Lung (tissue), 12 donors: ENCODE measurements around the gene KNG1. TPM values are rescaled to one million over a fixed set of nuclear protein-coding genes. Genes with fewer than 3 reads are reported as not detected.

Experiments
- ATAC-seq: fragments of 200-7000 bp; cut with Tn5 transposase; one replicate; pipeline ENCODE4 v1.9.1; 2020; ENCODE audit warnings: moderate number of reproducible peaks; ENCODE audit not compliant: insufficient read depth, low FRiP score
- DNase-seq, 3 donors: peaks; one replicate each; pipeline ENCODE4 v3.0.0-alpha.2; 2013 to 2017
- H3K27ac ChIP-seq, 2 donors: one replicate each; pipeline ENCODE4 v1.5.1; 2013; ENCODE audit warnings: mild to moderate bottlenecking in 2 of 2, moderate library complexity in 2 of 2, control low read depth in 1 of 2, inconsistent platforms in 1 of 2, low read depth in 1 of 2, low read length in 1 of 2
- H3K27me3 ChIP-seq, 3 donors: one replicate each; pipeline ENCODE4 v1.5.1; 2013; ENCODE audit warnings: low read length in 2 of 3; ENCODE audit not compliant: control insufficient read depth in 3 of 3, insufficient read depth in 3 of 3
- H3K36me3 ChIP-seq, 4 donors: one replicate each; pipeline ENCODE4 v1.5.1; 2013; ENCODE audit warnings: low read length in 4 of 4, mild to moderate bottlenecking in 1 of 4, moderate library complexity in 1 of 4; ENCODE audit not compliant: control insufficient read depth in 4 of 4, insufficient read depth in 4 of 4
- H3K4me1 ChIP-seq, 5 donors: one replicate each; pipeline ENCODE4 v1.5.1; 2013; ENCODE audit warnings: low read length in 5 of 5, mild to moderate bottlenecking in 2 of 5, moderate library complexity in 1 of 5; ENCODE audit not compliant: control insufficient read depth in 5 of 5, insufficient read depth in 5 of 5
- H3K4me3 ChIP-seq: one replicate; pipeline ENCODE4 v1.5.1; 2013; ENCODE audit warnings: mild to moderate bottlenecking, control low read depth, moderate library complexity
- H3K9ac ChIP-seq, 2 donors: one replicate each; pipeline ENCODE4 v1.5.1; 2013; ENCODE audit warnings: low read length in 2 of 2, control low read depth in 1 of 2; ENCODE audit not compliant: insufficient read depth in 1 of 2
- H3K9me3 ChIP-seq, 4 donors: one replicate each; pipeline ENCODE4 v1.5.1; 2013; ENCODE audit warnings: low read length in 3 of 4, mild to moderate bottlenecking in 1 of 4, moderate library complexity in 1 of 4; ENCODE audit not compliant: control insufficient read depth in 4 of 4, insufficient read depth in 3 of 4
- CTCF ChIP-seq: IDR thresholded peaks from 2 replicates; pipeline ENCODE4 v1.5.1; 2012; ENCODE audit warnings: mild to moderate bottlenecking; ENCODE audit errors: control extremely low read depth, extremely low read depth
- WGBS, 2 donors: extraction: QIAGEN DNeasy Blood & Tissue Kit; methylation state at CpG; one replicate each; pipeline ENCODE4 v1.1.7; 2013; 5-methylcytosine and 5-hydroxymethylcytosine counted together
- polyA plus RNA-seq, 2 donors: library from polyadenylated mRNA; stranded (reverse); fragments of 200-250 nt; gene quantifications; one replicate each; pipeline ENCODE4 v1.2.1, GENCODE V29; 2013
- total RNA-seq, 2 donors: library from RNA; depleted of rRNA in 1 of 2; stranded (reverse); fragments of >200 nt in 1 of 2; gene quantifications; one replicate each; pipeline ENCODE4 v1.2.1, GENCODE V29; 2014 to 2021
- donor health status: control.
- donor health status: control.
- donor health status: Bipolar disorder and iron deficiency.
- donor health status: healthy.
- donor health status: DM: yes; HTN: yes; CAD: no.

The KNG1 gene
- total and polyA plus RNA-seq, 4 donors, result 0.07 to 0.23 (median 0.13) TPM

- no peak overlapping the region for H3K27ac ChIP-seq
- H3K27me3 ChIP-seq, result no peaks in the 10 kb centered on the region
- H3K4me1 ChIP-seq, result peaks cover 0 to 4% (median 0%) of the 10 kb centered on the region in 5 donors
- no peak overlapping the region for H3K4me3 ChIP-seq
- H3K9ac ChIP-seq, result no peak overlapping the region
- DNase-seq, result no peak
- peaks cover 0 to 7% (median under 1%) of the 10 kb centered on the region in 4 donors for H3K36me3 ChIP-seq
- no peak for ATAC-seq
- no peaks in the 10 kb centered on the region for H3K9me3 ChIP-seq
- no peak for TF ChIP-seq CTCF
- WGBS, 2 donors, result 93 to 98% methylated on average over 5 of the region's 5 CpGs
Measured at GRCh38 chr3:186779204-186779603, 62.0 kb downstream of the KNG1 start.

DNA sequence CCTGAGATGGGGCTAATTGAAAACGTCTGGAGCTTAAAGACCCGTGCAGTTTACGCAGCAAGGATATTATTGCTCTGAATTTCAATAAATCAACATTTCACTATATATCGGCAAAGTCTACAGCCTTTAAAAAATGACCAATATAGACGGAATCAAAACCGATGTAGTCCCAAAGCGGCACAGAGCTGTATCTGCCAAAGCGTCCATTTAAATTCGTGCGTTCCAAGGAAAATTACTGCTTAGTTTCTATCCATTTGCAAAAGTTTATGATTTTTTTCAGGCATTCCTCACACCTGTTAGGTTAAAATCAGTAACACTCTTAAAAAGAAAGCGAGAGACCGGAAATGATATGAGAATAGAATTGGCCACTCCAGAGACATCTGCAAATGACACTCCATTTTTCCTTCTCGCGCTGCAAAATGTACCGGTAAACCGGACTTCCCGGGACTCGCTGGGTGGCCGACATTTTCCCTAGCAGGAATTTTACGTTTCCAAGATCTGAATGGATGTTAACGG, 65.4 kb downstream of the KNG1 start:
- H3K27me3 ChIP-seq, result no peaks in the 10 kb centered on the region
- DNase-seq (peak in 2 of 3 donors; percentile 56 to 62), ATAC-seq (peak; percentile 4)
- peaks cover 0 to 37% (median 11%) of the 10 kb centered on the region in 5 donors for H3K4me1 ChIP-seq
- H3K36me3 ChIP-seq, result peaks cover 15 to 41% (median 30%) of the 10 kb centered on the region in 4 donors
- TF ChIP-seq CTCF, result no peak
- peak overlapping the region; percentile 81 for H3K4me3 ChIP-seq
- H3K9me3 ChIP-seq, result no peaks in the 10 kb centered on the region
- peak overlapping the region; percentile 93 to 98 for H3K27ac ChIP-seq
- WGBS, 2 donors, result 5 to 7% methylated on average over 21 of the region's 21 CpGs
- H3K9ac ChIP-seq, result peak overlapping the region; percentile 100

- WGBS, 2 donors, result 0% methylated on average over 60 of the region's 60 CpGs
- ATAC-seq, result peak; percentile 87
- no peak for TF ChIP-seq CTCF
Measured at GRCh38 chr3:186783058-186783730, 66.0 kb downstream of the KNG1 start, which contains the start of gene EIF4A2. Gene EIF4A2, plus strand, starts transcription at chr3:186783577. Its CDS starts 34 bp downstream, at chr3:186783611.

More at GRCh38 chr3:186783058-186783730, 66.0 kb downstream of the KNG1 start, which contains the start of gene EIF4A2:
- Histone ChIP-seq H3K9me3 (no peaks in the 10 kb centered on the region), H3K36me3 (peaks cover 16 to 47% (median 35%) of the 10 kb centered on the region in 4 donors), H3K27ac (peak within 1 kb of the TSS; percentile 93 to 98), H3K9ac (peak within 1 kb of the TSS; percentile 100), H3K4me3 (peak within 1 kb of the TSS; percentile 86), H3K4me1 (peaks cover 0 to 42% (median 11%) of the 10 kb centered on the region in 5 donors), H3K27me3 (no peaks in the 10 kb centered on the region)
- DNase-seq, result peak; percentile 91 to 94 (median 93)
